TTC549 (cell line): ENCODE results near the gene CDH1.

Experiments used
- FAIRE-seq: peaks from 2 replicates; lab custom pipeline; 2012; peaks lifted over from hg19 to GRCh38; lab: Jason Lieb, UNC

Gene CDH1

GRCh38 chr16:68732042-68732680 lies 4.9 kb upstream of the CDH1 start:
- no peak for FAIRE-seq

GRCh38 chr16:68732741-68733399 lies 4.2 kb upstream of the CDH1 start:
- no peak for FAIRE-seq

- FAIRE-seq, result no peak
Observed at GRCh38 chr16:68733570-68733969, 3.5 kb upstream of the CDH1 start.

GRCh38 chr16:68734782-68735181 lies 2.3 kb upstream of the CDH1 start:
- no peak for FAIRE-seq

- FAIRE-seq, result no peak
Observed at GRCh38 chr16:68736561-68736960, 531 bp upstream of the CDH1 start.

- FAIRE-seq, result no peak
Observed at GRCh38 chr16:68737730-68738629, 888 bp downstream of the CDH1 start.

- no peak for FAIRE-seq
Observed at GRCh38 chr16:68739964-68740627, 3.0 kb downstream of the CDH1 start.

GRCh38 chr16:68740628-68741346 lies 3.7 kb downstream of the CDH1 start:
- no peak for FAIRE-seq

- FAIRE-seq, result no peak
Observed at GRCh38 chr16:68743664-68744063, 6.6 kb downstream of the CDH1 start.

GRCh38 chr16:68744744-68745280 lies 7.7 kb downstream of the CDH1 start:
- no peak for FAIRE-seq

GRCh38 chr16:68746951-68747350 lies 9.9 kb downstream of the CDH1 start:
- no peak for FAIRE-seq

GRCh38 chr16:68749432-68749831 lies 12.3 kb downstream of the CDH1 start:
- FAIRE-seq, result no peak

- FAIRE-seq, result no peak
Observed at GRCh38 chr16:68750193-68750695, 13.2 kb downstream of the CDH1 start.

- FAIRE-seq, result no peak
Observed at GRCh38 chr16:68751160-68751559, 14.1 kb downstream of the CDH1 start.

- FAIRE-seq, result no peak
Observed at GRCh38 chr16:68752602-68753001, 15.5 kb downstream of the CDH1 start.

GRCh38 chr16:68754084-68754792 lies 17.1 kb downstream of the CDH1 start:
- FAIRE-seq, result no peak

GRCh38 chr16:68756239-68756915 lies 19.3 kb downstream of the CDH1 start:
- no peak for FAIRE-seq

- FAIRE-seq, result no peak
Observed at GRCh38 chr16:68757625-68757935, 20.5 kb downstream of the CDH1 start.

GRCh38 chr16:68759062-68759461 lies 22.0 kb downstream of the CDH1 start:
- FAIRE-seq, result no peak

GRCh38 chr16:68760671-68761275 lies 23.7 kb downstream of the CDH1 start:
- FAIRE-seq, result no peak
